BJ (cell line): Measurements from ENCODE around the gene LRMDA. TPM values are rescaled to one million over a fixed set of nuclear protein-coding genes. Genes with fewer than 3 reads are reported as not detected.

Experiments used
- CTCF ChIA-PET: fragments of 350-600 bp; formaldehyde crosslinking; extraction: SDS; loops from one replicate; lab custom pipeline; 2021; ENCODE audit warnings: antibody characterized with exemption, inconsistent platforms; lab: Yijun Ruan, JAX
- POLR2A ChIA-PET: fragments of 300-600 bp; sonication (Branson Sonifier 250); formaldehyde crosslinking; extraction: SDS; loops from one replicate; lab custom pipeline; 2021; ENCODE audit warnings: antibody characterized with exemption; lab: Charles Lee
- DNase-seq: peaks from one replicate; pipeline ENCODE4 v3.0.0-alpha.2; 2011; ENCODE audit warnings: low read depth
- H3K27me3 ChIP-seq: 2 replicates; pipeline ENCODE4 v1.6.0; 2011; ENCODE audit warnings: low read length; ENCODE audit not compliant: control insufficient read depth, insufficient read depth
- H3K36me3 ChIP-seq: 2 replicates; pipeline ENCODE4 v1.5.1; 2011; ENCODE audit warnings: low read length; ENCODE audit not compliant: control insufficient read depth, insufficient read depth
- H3K4me3 ChIP-seq: 2 replicates; pipeline ENCODE4 v1.5.1; 2011; ENCODE audit warnings: low read depth, mild to moderate bottlenecking, control low read depth, low read length
- CTCF ChIP-seq: IDR thresholded peaks from 2 replicates; pipeline ENCODE4 v1.5.1; 2011; ENCODE audit warnings: low read depth, mild to moderate bottlenecking, control low read depth, inconsistent platforms, low read length, moderate library complexity; ENCODE audit not compliant: insufficient read depth
- polyA plus RNA-seq: library from polyadenylated mRNA; depleted of rRNA; stranded (reverse); fragments of >200 nt; gene quantifications from 2 replicates; pipeline ENCODE4 v1.2.3, GENCODE V29; 2011

LRMDA gene
- polyA plus RNA-seq, 1 experiment: not detected

GRCh38 chr10:76245951-76246495 lies 814.6 kb downstream of the LRMDA start:
- Histone ChIP-seq H3K27me3 (0 out of 2 replicates have a peak, but pooled peaks cover 1% of the 10 kb centered on the region), H3K36me3 (no peaks in the 10 kb centered on the region), H3K4me3 (no peak overlapping the region)
- no peak for TF ChIP-seq CTCF
- DNase-seq: no peak
- POLR2A ChIA-PET: no interaction called here
- CTCF ChIA-PET: no interaction called here

GRCh38 chr10:76248649-76249200 lies 817.3 kb downstream of the LRMDA start:
- ChIA-PET POLR2A (no interaction called here), CTCF (interaction anchor here (0.9 kb wide), 1 partner anchor 14 kb away, joined by 3 read pairs; no protein-coding TSS in a partner anchor)
- no peak for TF ChIP-seq CTCF
- Histone ChIP-seq H3K36me3 (no peaks in the 10 kb centered on the region), H3K27me3 (0 out of 2 replicates have a peak, but pooled peaks cover 1% of the 10 kb centered on the region), H3K4me3 (no peak overlapping the region)
- DNase-seq: no peak

GRCh38 chr10:76251841-76252671 lies 820.6 kb downstream of the LRMDA start:
- Histone ChIP-seq H3K27me3 (no peaks in the 10 kb centered on the region), H3K36me3 (no peaks in the 10 kb centered on the region), H3K4me3 (no peak overlapping the region)
- no peak for TF ChIP-seq CTCF
- DNase-seq: peak; percentile 73
- CTCF ChIA-PET: interaction anchor here (0.6 to 1.9 kb wide), 2 partner anchors 9 to 127 kb away, joined by 3 to 4 read pairs; no protein-coding TSS in a partner anchor
- POLR2A ChIA-PET: no interaction called here

GRCh38 chr10:76252733-76253132 lies 821.3 kb downstream of the LRMDA start:
- no peak for DNase-seq
- CTCF ChIA-PET: interaction anchor here (0.7 to 1.9 kb wide), 2 partner anchors 12 to 128 kb away, joined by 3 to 4 read pairs; no protein-coding TSS in a partner anchor
- no peaks in the 10 kb centered on the region for H3K27me3 ChIP-seq
- TF ChIP-seq CTCF: no peak
- H3K36me3 ChIP-seq: no peaks in the 10 kb centered on the region
- POLR2A ChIA-PET: no interaction called here
- no peak overlapping the region for H3K4me3 ChIP-seq

GRCh38 chr10:76255241-76255640 lies 823.8 kb downstream of the LRMDA start:
- CTCF ChIA-PET: no interaction called here
- TF ChIP-seq CTCF: no peak
- POLR2A ChIA-PET: no interaction called here

More at GRCh38 chr10:76255241-76255640, 823.8 kb downstream of the LRMDA start:
- Histone ChIP-seq H3K27me3 (no peaks in the 10 kb centered on the region), H3K4me3 (no peak overlapping the region), H3K36me3 (no peaks in the 10 kb centered on the region)
- no peak for DNase-seq
